Body of pancreas (tissue), 4 donors: Measurements from ENCODE around the gene MCM6. TPM values are rescaled to one million over a fixed set of nuclear protein-coding genes. Genes with fewer than 3 reads are reported as not detected.

ENCODE experiments used
- ATAC-seq: fragments of 150-250 bp; one replicate; pipeline ENCODE4 v1.9.1; 2016
- DNase-seq, 4 donors: peaks; one replicate each; pipeline ENCODE4 v3.0.0-alpha.2; 2019
- H3K27ac ChIP-seq, 4 donors: fragments of 200-600 bp; sonication (generic); 1 replicate in 3 of 4; 2 replicates in 1 of 4; pipeline versions ENCODE4 v1.5.1 to v1.6.1; 2016 to 2019; ENCODE audit warnings: mild to moderate bottlenecking in 1 of 4, mixed read lengths in 1 of 4, moderate library complexity in 1 of 4
- H3K27me3 ChIP-seq, 2 donors: fragments of 200-600 bp; sonication (generic); one replicate each; pipeline ENCODE4 v1.6.0; 2016; ENCODE audit warnings: mild to moderate bottlenecking in 1 of 2
- H3K36me3 ChIP-seq, 2 donors: fragments of 200-600 bp; sonication (generic); replicated peaks in 1 of 2; 2 replicates each; pipeline ENCODE4 v1.5.1; 2016; ENCODE audit warnings: low read depth in 2 of 2; ENCODE audit not compliant: insufficient read depth in 1 of 2
- H3K4me1 ChIP-seq: fragments of 200-600 bp; sonication (generic); one replicate; pipeline ENCODE4 v1.6.0; 2016
- H3K4me3 ChIP-seq, 2 donors: fragments of 200-600 bp; sonication (generic); 1 replicate in 1 of 2; 2 replicates in 1 of 2; pipeline ENCODE4 v1.5.1; 2016 to 2019
- H3K9me3 ChIP-seq, 3 donors: fragments of 200-600 bp; sonication (generic); 1 replicate in 2 of 3; 2 replicates in 1 of 3; pipeline ENCODE4 v1.5.1; 2016
- POLR2A ChIP-seq, 3 donors: fragments of 450-650 bp; IDR thresholded peaks; one replicate each; pipeline ENCODE4 v1.6.1; 2016; ENCODE audit warnings: antibody characterized with exemption in 3 of 3, mild to moderate bottlenecking in 2 of 3
- WGBS, 2 donors: methylation state at CpG; one replicate each; pipeline ENCODE4 v1.1.5; 2017; 5-methylcytosine and 5-hydroxymethylcytosine counted together
- intact Hi-C: fragments of 100-400 bp; cut with DNase I; formaldehyde crosslinking; loops from one replicate; pipeline ENCODE4 v1.15.1; 2023
- total RNA-seq, 2 donors: library from RNA; depleted of rRNA; stranded (reverse); fragments of >200 nt; gene quantifications; one replicate each; pipeline ENCODE4 v1.1.0, GENCODE V29; 2016
- TF ChIP-seq, protein P1 (sequence below), 7 experiments: fragments of 450-650 bp in 4 of 7; fragments of 200-600 bp in 3 of 7; sonication (generic) in 3 of 7; IDR thresholded peaks; one replicate each; pipeline ENCODE4 v1.5.1; 2016 to 2019; ENCODE audit warnings: antibody characterized with exemption in 7 of 7

The MCM6 gene
- total RNA-seq = 1 to 10 TPM; 1.0 to 4.9 TPM

DNA sequence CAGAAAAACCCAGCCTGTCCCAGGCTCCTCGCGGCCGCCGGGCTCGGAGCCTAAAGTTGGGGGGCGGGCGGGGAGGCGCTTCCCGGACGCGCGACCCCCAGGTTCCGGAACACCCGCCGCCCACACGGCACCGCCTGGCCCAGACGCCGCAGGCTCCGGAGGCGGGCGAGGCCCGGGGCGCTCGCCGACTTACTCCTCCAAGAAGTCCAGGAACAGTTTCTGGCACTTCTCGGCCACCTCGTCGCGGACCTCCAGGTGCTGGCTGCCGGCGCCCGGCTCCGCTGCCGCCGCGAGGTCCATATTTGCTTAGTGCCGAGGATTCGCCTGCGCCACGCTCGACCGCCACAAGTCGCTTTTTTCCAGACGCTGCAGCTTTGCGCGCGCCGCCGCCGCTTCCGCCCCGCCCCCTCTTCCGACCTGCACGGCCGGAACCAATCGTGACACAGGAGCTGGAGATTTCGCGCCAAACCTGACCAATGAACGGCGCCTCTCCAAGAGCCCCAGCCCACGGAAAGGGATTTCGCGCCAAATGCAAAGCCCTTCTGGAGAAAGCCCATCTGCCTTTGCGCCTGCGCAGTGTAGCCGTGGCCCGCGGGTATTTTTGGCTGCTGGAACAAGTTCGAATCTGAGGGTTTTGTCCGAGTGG, at the start of gene MCM6:
Gene MCM6 (minus strand): TSS at position 378 of the 646 bp plus-strand sequence. CDS start 78 bp downstream, at position 300.
- peak within 1 kb of the TSS; percentile 23 to 41 for H3K4me3 ChIP-seq
- intact Hi-C loops = no loop called here
- 0 to 1% methylated on average over 7 to 71 of the region's 71 CpGs for WGBS, 2 donors
- no peaks in the 10 kb centered on the region for H3K36me3 ChIP-seq
- peak within 1 kb of the TSS in 3 of 4 donors; percentile 57 to 75 (median 67) for H3K27ac ChIP-seq
- H3K27me3 ChIP-seq = no peaks in the 10 kb centered on the region
- TF ChIP-seq, protein P1, sequence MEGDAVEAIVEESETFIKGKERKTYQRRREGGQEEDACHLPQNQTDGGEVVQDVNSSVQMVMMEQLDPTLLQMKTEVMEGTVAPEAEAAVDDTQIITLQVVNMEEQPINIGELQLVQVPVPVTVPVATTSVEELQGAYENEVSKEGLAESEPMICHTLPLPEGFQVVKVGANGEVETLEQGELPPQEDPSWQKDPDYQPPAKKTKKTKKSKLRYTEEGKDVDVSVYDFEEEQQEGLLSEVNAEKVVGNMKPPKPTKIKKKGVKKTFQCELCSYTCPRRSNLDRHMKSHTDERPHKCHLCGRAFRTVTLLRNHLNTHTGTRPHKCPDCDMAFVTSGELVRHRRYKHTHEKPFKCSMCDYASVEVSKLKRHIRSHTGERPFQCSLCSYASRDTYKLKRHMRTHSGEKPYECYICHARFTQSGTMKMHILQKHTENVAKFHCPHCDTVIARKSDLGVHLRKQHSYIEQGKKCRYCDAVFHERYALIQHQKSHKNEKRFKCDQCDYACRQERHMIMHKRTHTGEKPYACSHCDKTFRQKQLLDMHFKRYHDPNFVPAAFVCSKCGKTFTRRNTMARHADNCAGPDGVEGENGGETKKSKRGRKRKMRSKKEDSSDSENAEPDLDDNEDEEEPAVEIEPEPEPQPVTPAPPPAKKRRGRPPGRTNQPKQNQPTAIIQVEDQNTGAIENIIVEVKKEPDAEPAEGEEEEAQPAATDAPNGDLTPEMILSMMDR (IDR thresholded peaks at IDR 0.05) = peak in 4 of 7 experiments; percentile 8 to 45 (median 35)
- peak in 2 of 3 donors; percentile 54 to 66 for TF ChIP-seq POLR2A (IDR thresholded peaks at IDR 0.05)
- H3K4me1 ChIP-seq = peaks cover 15% of the 10 kb centered on the region
- H3K9me3 ChIP-seq = no peaks in the 10 kb centered on the region
- ATAC-seq (peak; percentile 99), DNase-seq (peak; percentile 97 to 99 (median 98))

DNA sequence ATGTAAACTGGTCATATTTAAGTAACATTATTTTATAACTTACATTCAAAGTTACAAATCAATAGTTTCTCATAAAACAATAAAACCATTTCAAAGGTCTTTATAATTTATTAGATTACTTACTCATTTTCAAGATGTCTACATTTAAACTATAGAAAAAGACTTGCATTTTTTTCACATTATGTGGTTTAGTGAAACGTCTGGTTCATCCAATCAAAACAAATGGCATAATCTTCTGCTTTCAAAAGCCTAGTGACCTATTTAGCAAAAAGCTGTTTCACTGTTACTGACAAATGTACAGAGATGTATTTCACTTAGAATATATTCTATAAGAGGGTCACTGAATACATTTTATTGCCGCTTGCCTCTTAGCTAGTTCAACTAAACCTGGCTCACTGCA, 49.3 kb upstream of the MCM6 start:
- Histone ChIP-seq H3K36me3 (peaks cover 0 to 2% of the 10 kb centered on the region in 2 donors), H3K27me3 (no peaks in the 10 kb centered on the region), H3K4me3 (no peak overlapping the region), H3K4me1 (no peaks in the 10 kb centered on the region), H3K9me3 (no peaks in the 10 kb centered on the region), H3K27ac (no peak overlapping the region)
- DNase-seq (no peak), ATAC-seq (no peak)
- no peak for TF ChIP-seq POLR2A (IDR thresholded peaks at IDR 0.05)
- TF ChIP-seq, protein P1 (IDR thresholded peaks at IDR 0.05) = no peak
- WGBS, 2 donors = 71 to 74% methylated on average over 2 of the region's 2 CpGs
- intact Hi-C loops = no loop called here

DNA sequence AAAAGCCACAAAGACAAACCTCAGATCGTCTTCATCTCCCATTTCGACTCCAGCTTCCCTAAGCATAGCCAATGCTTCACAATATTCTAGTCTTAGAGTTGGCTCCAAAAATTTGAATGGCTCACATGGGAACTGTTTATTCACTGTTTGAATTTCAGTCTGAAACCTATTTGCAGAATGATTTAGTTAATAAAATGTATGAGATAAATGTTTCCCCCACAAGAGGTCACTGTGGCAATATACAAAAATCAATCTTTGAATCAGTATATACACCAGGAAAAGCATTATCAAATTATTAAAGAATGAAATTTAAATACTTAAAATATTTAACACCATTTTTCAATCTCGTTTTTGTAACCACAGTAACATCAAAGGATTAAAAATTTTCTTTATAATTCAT, 40.0 kb upstream of the MCM6 start:
- H3K27ac ChIP-seq = no peak overlapping the region
- no peaks in the 10 kb centered on the region for H3K9me3 ChIP-seq
- H3K4me1 ChIP-seq = no peaks in the 10 kb centered on the region
- H3K4me3 ChIP-seq = no peak overlapping the region
- intact Hi-C loops = loop anchor here (10.0 kb wide), 1 partner anchor 469 kb away; no protein-coding TSS in a partner anchor
- no peaks in the 10 kb centered on the region for H3K27me3 ChIP-seq
- TF ChIP-seq POLR2A (IDR thresholded peaks at IDR 0.05) = no peak
- TF ChIP-seq, protein P1 (IDR thresholded peaks at IDR 0.05) = peak in 6 of 7 experiments; percentile 26 to 51 (median 42)
- H3K36me3 ChIP-seq = peaks cover 0 to 2% of the 10 kb centered on the region in 2 donors
- DNase-seq (no peak), ATAC-seq (no peak)
- 46 to 53% methylated on average over 3 of the region's 3 CpGs for WGBS, 2 donors

DNA sequence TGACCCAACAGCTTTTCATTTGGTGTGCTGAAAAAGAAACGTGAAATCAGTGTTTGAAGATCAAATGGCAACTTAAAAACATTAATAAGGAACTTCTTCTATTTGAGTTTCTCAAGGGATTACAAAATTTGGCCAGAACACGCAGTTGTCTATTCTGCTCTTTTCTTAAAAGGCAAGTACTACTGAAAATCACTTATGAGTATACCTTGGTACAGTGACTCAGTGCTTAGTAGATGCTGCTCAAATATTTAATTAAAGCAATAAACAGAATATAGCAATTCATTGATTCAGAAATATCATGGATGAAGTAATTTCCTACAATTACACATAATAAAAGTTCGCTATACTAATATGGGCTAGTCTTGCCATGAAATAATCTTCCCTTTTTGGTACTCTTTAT, 38.2 kb upstream of the MCM6 start:
- Histone ChIP-seq H3K4me1 (no peaks in the 10 kb centered on the region), H3K27me3 (no peaks in the 10 kb centered on the region), H3K27ac (no peak overlapping the region), H3K4me3 (no peak overlapping the region), H3K9me3 (no peaks in the 10 kb centered on the region), H3K36me3 (peaks cover 3 to 6% of the 10 kb centered on the region in 2 donors)
- 63 to 67% methylated on average over 3 of the region's 3 CpGs for WGBS, 2 donors
- no peak for TF ChIP-seq POLR2A (IDR thresholded peaks at IDR 0.05)
- TF ChIP-seq, protein P1 (IDR thresholded peaks at IDR 0.05) = no peak
- ATAC-seq (no peak), DNase-seq (no peak)
- intact Hi-C loops = loop anchor here (10.0 kb wide), 1 partner anchor 470 kb away; no protein-coding TSS in a partner anchor
